ENCODE data around the gene RAB36.

GRCh38 chr22:23108249-23109078, 36.8 kb upstream of the RAB36 start:
- TF ChIP-seq ZNF274 (IDR thresholded peaks at IDR 0.05; ENCODE audit: low read depth, low read length) (no peak), SUZ12 (IDR thresholded peaks at IDR 0.05; ENCODE audit: extremely low read depth, insufficient read depth, insufficient read length) (no peak), YY1 (IDR thresholded peaks at IDR 0.05; ENCODE audit: insufficient read depth, insufficient read length) (no peak)

Measured in NT2/D1 (cell line).